ENCODE results near the gene ARHGEF28.

ARHGEF28 gene

DNA sequence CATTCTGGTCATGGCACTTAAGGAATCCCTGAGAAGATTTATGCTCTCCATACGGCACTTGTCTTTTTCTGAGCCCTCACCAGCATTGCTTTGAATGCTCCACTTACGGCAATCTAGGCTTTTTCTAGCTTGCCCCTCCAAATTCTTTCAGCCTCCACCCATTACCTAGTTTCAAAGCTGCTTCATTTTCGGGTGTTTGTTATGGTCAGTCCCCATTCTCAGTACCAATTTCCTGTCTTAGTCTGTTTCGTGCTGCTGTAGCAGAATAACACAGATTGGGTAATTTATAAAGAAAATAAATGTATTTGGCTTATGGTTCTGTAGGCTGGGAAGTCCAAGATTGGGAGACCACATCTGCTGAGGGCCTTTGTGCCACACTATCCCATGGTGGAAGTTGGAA, 42.0 kb downstream of the ARHGEF28 start:
- Histone ChIP-seq H3K4me3 (no peak overlapping the region), H3K27ac (no peak overlapping the region)
- TF ChIP-seq CTCF (IDR thresholded peaks at IDR 0.05), result no peak
- no peak for DNase-seq (ENCODE audit: low spot score)

DNA sequence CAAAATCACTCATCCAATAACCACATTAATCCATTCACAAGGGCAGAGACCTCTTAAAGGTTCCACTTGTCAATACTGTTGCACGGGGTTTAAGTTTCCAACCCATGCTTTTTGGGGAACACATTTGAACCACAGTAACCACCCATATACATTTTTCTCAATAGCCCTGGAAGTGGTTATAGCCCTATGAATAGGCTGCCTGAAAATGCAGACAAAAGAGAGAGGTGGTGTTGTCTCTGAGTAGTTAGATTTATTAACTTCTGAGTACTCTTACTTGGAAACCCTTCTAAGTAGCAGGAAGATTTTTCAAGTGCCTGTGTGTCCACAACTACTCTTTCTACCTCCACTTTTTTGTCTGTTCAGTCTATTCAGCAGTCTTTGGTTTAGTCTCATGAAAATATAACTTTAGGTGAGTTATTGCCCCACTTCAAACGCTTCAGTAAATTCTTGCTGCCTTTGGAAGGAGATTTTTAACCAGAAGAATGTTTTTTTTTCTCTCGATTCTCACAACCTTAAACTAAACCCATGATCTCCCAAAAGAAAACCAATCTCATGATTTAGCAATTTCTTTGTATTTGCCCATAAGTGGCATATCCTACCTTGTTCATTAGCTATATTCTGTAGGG, 42.6 kb downstream of the ARHGEF28 start:
- TF ChIP-seq CTCF (IDR thresholded peaks at IDR 0.05), result no peak
- no peak overlapping the region for H3K27ac ChIP-seq
- no peak overlapping the region for H3K4me3 ChIP-seq
- DNase-seq (ENCODE audit: low spot score), result no peak

GRCh38 chr5:73670731-73671130, 44.7 kb downstream of the ARHGEF28 start:
- no peak for TF ChIP-seq CTCF (IDR thresholded peaks at IDR 0.05)

GRCh38 chr5:73672132-73672531, 46.1 kb downstream of the ARHGEF28 start:
- no peak overlapping the region for H3K27ac ChIP-seq
- no peak for TF ChIP-seq CTCF (IDR thresholded peaks at IDR 0.05)
- no peak overlapping the region for H3K4me3 ChIP-seq
- DNase-seq (ENCODE audit: low spot score), result no peak

More at GRCh38 chr5:73670731-73671130, 44.7 kb downstream of the ARHGEF28 start:
- no peak overlapping the region for H3K27ac ChIP-seq
- DNase-seq (ENCODE audit: low spot score), result no peak
- H3K4me3 ChIP-seq, result no peak overlapping the region

- DNase-seq (ENCODE audit: low spot score), result no peak
- no peak for TF ChIP-seq CTCF (IDR thresholded peaks at IDR 0.05)
- peak overlapping the region; percentile 62 to 75 for H3K27ac ChIP-seq
Observed at GRCh38 chr5:73673161-73673591, 47.2 kb downstream of the ARHGEF28 start.

GRCh38 chr5:73674669-73675004, 48.6 kb downstream of the ARHGEF28 start:
- H3K27ac ChIP-seq, result peak overlapping the region; percentile 62 to 75
- TF ChIP-seq CTCF (IDR thresholded peaks at IDR 0.05), result no peak
- H3K4me3 ChIP-seq, result no peak overlapping the region
- DNase-seq (ENCODE audit: low spot score), result no peak

More at GRCh38 chr5:73673161-73673591, 47.2 kb downstream of the ARHGEF28 start:
- H3K4me3 ChIP-seq, result no peak overlapping the region

- H3K27ac ChIP-seq, result no peak overlapping the region
- DNase-seq (ENCODE audit: low spot score), result no peak
- no peak for TF ChIP-seq CTCF (IDR thresholded peaks at IDR 0.05)
- no peak overlapping the region for H3K4me3 ChIP-seq
Observed at GRCh38 chr5:73678322-73678740, 52.3 kb downstream of the ARHGEF28 start.

All from coronary artery (tissue), 2 donors.